ENCODE measurements around the gene MPV17L2.

DNA sequence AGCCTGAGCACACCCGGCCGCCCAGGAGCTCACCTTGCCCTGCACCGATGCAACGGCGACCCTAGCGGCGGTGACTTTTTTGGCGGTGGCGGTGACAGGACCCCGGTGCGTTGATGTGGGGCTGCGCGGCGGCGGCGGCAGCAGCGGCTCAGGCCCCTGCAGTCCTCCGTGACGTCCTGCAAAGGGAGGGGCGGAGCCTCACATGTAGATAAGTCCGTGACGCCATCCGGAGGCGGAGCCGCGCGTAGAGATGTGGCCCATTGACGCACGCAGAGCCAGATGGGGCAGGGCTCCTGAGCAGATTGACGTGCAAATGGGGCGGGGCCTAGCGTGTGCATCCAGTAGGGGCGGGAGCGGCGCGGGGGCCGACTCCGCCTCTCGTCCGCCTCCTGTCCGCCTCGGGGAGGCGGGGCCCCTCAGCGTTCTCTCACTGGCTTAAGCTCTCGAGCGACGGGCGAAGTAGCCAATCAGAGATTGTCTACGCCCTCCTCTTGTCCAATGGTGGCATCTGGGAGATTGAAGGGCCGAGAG is 10.9 kb downstream of the MPV17L2 start, which contains the start of gene RAB3A:
- TF ChIP-seq POLR2A (IDR thresholded peaks at IDR 0.05; ENCODE audit: low read length) (no peak), CTCF (IDR thresholded peaks at IDR 0.05) (no peak), EP300 (IDR thresholded peaks at IDR 0.05) (no peak), RAD21 (conservative IDR thresholded peaks at IDR 0.05 in 1 of 2, IDR thresholded peaks at IDR 0.05 in 1 of 2) (no peak), NR3C1 (IDR thresholded peaks at IDR 0.05) (no peak), KDM1A (IDR thresholded peaks at IDR 0.05; ENCODE audit: low read depth) (no peak), ESRRA (IDR thresholded peaks at IDR 0.05; ENCODE audit: borderline replicate concordance, low read length) (no peak), BCL3 (IDR thresholded peaks at IDR 0.05) (no peak), ATOH8 (CRISPR knock-in tag; IDR thresholded peaks at IDR 0.05; ENCODE audit: low read depth) (no peak), EHF (CRISPR knock-in tag; IDR thresholded peaks at IDR 0.05) (no peak), CHD2 (IDR thresholded peaks at IDR 0.05; ENCODE audit: low read length, partially characterized antibody) (no peak)
- TF ChIP-seq, protein P1, sequence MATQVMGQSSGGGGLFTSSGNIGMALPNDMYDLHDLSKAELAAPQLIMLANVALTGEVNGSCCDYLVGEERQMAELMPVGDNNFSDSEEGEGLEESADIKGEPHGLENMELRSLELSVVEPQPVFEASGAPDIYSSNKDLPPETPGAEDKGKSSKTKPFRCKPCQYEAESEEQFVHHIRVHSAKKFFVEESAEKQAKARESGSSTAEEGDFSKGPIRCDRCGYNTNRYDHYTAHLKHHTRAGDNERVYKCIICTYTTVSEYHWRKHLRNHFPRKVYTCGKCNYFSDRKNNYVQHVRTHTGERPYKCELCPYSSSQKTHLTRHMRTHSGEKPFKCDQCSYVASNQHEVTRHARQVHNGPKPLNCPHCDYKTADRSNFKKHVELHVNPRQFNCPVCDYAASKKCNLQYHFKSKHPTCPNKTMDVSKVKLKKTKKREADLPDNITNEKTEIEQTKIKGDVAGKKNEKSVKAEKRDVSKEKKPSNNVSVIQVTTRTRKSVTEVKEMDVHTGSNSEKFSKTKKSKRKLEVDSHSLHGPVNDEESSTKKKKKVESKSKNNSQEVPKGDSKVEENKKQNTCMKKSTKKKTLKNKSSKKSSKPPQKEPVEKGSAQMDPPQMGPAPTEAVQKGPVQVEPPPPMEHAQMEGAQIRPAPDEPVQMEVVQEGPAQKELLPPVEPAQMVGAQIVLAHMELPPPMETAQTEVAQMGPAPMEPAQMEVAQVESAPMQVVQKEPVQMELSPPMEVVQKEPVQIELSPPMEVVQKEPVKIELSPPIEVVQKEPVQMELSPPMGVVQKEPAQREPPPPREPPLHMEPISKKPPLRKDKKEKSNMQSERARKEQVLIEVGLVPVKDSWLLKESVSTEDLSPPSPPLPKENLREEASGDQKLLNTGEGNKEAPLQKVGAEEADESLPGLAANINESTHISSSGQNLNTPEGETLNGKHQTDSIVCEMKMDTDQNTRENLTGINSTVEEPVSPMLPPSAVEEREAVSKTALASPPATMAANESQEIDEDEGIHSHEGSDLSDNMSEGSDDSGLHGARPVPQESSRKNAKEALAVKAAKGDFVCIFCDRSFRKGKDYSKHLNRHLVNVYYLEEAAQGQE (IDR thresholded peaks at IDR 0.05) = no peak
- TF ChIP-seq, protein P2, sequence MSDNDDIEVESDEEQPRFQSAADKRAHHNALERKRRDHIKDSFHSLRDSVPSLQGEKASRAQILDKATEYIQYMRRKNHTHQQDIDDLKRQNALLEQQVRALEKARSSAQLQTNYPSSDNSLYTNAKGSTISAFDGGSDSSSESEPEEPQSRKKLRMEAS (IDR thresholded peaks at IDR 0.05) = no peak

Data from A549 (cell line).